ENCODE results near the gene LY9. TPM values are rescaled to one million over a fixed set of nuclear protein-coding genes. Genes with fewer than 3 reads are reported as not detected.
"Not testable (repeated sequence)": the region's sequence is repeated elsewhere in the genome, so short reads cannot be mapped to it uniquely, and the experiment has no call there.

Gene LY9
- total RNA-seq, 1 donor from 2014 or later, result not detected

- DNase-seq (ENCODE audit: extremely low read depth, low read depth, low spot score), result no peak
Measured at GRCh38 chr1:160863061-160863773, 67.2 kb downstream of the LY9 start.

GRCh38 chr1:160863774-160864131, 67.8 kb downstream of the LY9 start:
- no peak for DNase-seq (ENCODE audit: extremely low read depth, low read depth, low spot score)

GRCh38 chr1:160864173-160864572, 68.2 kb downstream of the LY9 start:
- no peak for DNase-seq (ENCODE audit: extremely low read depth, low read depth, low spot score)

DNA sequence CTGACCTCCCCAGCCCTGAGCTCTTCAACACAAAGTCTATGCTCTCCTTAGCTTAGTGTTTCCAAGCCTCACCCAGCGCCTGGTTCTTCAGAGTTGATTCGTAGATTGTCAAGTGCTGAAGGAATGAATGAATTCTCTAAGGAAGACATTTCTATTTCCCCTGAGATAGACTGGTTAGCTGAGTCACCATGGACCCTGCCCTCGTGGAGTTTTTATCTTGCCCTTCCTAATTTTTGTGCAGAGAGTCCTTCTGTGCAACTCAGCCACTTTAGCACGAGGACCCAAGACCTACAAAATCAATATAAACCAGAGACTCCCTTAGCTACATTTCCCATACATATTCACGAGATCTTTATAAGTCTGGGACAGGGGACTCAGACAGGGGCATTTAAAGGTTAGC, 69.4 kb downstream of the LY9 start:
- no peak for DNase-seq (ENCODE audit: extremely low read depth, low read depth, low spot score)

GRCh38 chr1:160866001-160866694, 70.2 kb downstream of the LY9 start:
- no peak for DNase-seq (ENCODE audit: extremely low read depth, low read depth, low spot score)

- DNase-seq (ENCODE audit: extremely low read depth, low read depth, low spot score), result no peak
Measured at GRCh38 chr1:160866695-160867260, 70.8 kb downstream of the LY9 start.

GRCh38 chr1:160867651-160868050, 71.7 kb downstream of the LY9 start:
- not testable (repeated sequence) for DNase-seq (ENCODE audit: extremely low read depth, low read depth, low spot score)

GRCh38 chr1:160868141-160868540, 72.2 kb downstream of the LY9 start:
- DNase-seq (ENCODE audit: extremely low read depth, low read depth, low spot score), result no peak

- DNase-seq (ENCODE audit: extremely low read depth, low read depth, low spot score), result no peak
Measured at GRCh38 chr1:160874935-160875334, 79.0 kb downstream of the LY9 start.

DNA sequence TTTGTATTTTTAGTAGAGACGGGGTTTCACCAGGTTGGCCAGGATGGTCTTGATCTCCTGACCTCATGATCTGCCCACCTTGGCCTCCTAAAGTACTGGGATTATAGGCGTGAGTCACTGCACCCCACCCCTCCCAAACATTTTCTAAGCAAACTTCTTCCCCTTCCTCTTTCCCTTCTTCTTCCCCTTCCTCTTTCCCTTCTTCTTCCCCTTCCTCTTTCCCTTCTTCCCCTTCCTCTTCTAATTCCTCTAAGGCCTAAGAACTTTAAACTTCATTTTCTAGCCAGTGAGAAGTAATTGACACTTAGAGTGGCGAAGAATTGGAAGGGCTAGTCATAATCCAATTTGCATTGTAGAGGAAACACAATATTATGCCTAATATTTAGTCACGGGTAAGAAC, 79.6 kb downstream of the LY9 start:
- DNase-seq (ENCODE audit: extremely low read depth, low read depth, low spot score), result not testable (repeated sequence)

DNA sequence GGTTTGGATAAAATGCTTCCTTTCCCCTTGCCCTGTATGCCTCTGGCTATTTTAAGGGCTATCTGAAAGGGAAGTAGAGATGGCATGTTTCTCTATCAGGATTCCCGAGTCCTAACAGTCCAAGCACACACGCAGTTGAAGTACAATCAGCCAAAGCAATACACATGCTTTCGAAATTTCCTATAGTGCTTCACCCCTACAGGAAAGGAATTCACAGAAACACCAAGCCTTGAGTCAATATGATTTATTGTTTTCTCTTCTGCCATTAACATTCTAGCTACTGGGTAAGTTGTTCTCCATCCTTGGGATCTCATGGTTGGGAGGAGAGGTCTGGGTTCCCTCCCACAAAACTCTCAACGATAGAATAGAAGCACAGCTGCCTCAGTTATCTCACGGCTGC, 80.3 kb downstream of the LY9 start:
- no peak for DNase-seq (ENCODE audit: extremely low read depth, low read depth, low spot score)

DNA sequence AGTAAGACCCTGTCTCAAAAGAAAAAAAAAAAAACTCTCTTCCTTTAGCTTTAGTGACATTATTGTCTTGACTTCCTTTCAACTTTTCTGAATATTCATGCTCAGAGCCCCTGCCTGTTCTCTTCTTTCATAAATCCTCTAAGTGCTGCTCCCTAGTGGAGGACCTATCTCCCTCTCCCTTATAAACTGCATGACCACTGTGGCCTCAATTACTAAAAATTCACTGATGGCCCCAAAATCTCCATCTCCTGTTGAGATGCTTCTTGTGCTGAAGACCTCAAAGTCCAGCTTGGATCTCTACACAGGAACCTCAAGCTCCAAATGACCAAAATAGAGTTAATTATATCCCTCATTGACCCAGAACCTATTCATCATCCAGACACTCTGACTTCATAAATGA, 81.2 kb downstream of the LY9 start:
- no peak for DNase-seq (ENCODE audit: extremely low read depth, low read depth, low spot score)

Other genes with a start within 250 kb of the LY9 start
- gene CD84, start 216.7 kb upstream of the LY9 start, total RNA-seq, result not detected in 2 replicates
- gene SLAMF1, start 149.1 kb upstream of the LY9 start, total RNA-seq, result not detected in 2 replicates
- not detected in 2 replicates for gene CD48, start 84.4 kb upstream of the LY9 start, total RNA-seq
- gene SLAMF7, start 56.9 kb upstream of the LY9 start, total RNA-seq, result not detected in 2 replicates
- gene CD244, start 66.7 kb downstream of the LY9 start, total RNA-seq, result not detected in 2 replicates
- gene ITLN1, start 89.0 kb downstream of the LY9 start, total RNA-seq, result not detected in 2 replicates
- gene ITLN2, start 158.6 kb downstream of the LY9 start, total RNA-seq, result not detected in 2 replicates
- gene F11R, start 225.0 kb downstream of the LY9 start, total RNA-seq, result 133 and 134 TPM in 2 replicates
- 0.82 and 7.1 TPM in 2 replicates for gene TSTD1, start 242.8 kb downstream of the LY9 start, total RNA-seq
- gene USF1, start 249.8 kb downstream of the LY9 start, total RNA-seq, result 56.8 and 68.4 TPM in 2 replicates

Measured in glomerular endothelial cell (primary cell).